Transverse colon (tissue), 4 donors: ENCODE results near the gene NAT14.

Experiments
- EP300 ChIP-seq: sonication (generic); formaldehyde crosslinking; IDR thresholded peaks from one replicate; pipeline ENCODE4 v1.6.1; 2017; ENCODE audit warnings: antibody characterized with exemption, low read depth
- POLR2A ChIP-seq: fragments of 450-650 bp; IDR thresholded peaks from one replicate; pipeline ENCODE4 v1.6.1; 2016; ENCODE audit warnings: antibody characterized with exemption, mild to moderate bottlenecking, moderate library complexity
- POLR2AphosphoS5 ChIP-seq, 3 donors: sonication (generic); formaldehyde crosslinking; IDR thresholded peaks; one replicate each; pipeline ENCODE4 v1.6.1; 2016; ENCODE audit warnings: antibody characterized with exemption in 3 of 3
- TF ChIP-seq, protein P1 (sequence below), 5 experiments: fragments of 200-600 bp in 3 of 5; fragments of 450-650 bp in 2 of 5; sonication (generic) in 3 of 5; IDR thresholded peaks; 1 replicate in 2 of 5; 2 replicates in 3 of 5; pipeline ENCODE4 v1.5.1; 2016 to 2017; ENCODE audit warnings: antibody characterized with exemption in 5 of 5, inconsistent platforms in 3 of 5, mild to moderate bottlenecking in 2 of 5, moderate library complexity in 1 of 5

DNA sequence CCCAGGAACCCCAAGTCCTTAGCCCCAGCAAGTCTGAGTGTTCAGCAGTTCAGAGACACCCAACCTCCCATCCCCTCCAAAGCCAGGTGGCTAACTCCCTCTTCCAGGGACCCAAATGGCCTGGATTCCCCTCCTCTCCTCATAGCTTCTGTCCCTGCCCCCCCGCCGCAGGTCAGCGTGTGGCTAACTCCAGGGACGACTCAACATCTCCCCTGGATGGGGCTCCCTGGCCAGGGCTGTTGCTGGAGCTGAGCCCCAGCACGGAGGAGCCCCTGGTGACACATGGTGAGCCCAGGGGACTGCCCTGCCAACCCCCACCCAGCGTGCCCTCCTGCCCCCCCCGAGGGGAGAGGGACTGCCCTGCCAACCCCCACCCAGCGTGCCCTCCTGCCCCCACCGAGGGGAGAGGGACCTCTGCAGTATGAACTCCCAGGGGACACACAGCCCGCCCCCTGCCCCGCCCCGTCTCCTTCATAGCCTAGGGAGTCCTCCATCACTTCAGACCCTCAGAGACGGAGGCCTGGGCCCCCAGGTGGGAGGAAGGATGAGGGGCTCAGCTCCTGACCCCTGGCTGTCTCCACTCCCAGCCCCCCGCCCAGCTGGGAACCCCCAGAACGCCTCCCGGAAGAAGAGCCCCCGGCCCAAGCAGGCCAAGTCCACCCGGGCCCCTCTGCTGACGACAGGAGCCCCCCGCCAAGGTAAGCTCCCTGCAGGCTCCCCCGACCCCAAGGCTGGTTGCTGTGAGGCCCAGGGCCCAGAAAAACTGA, 4.9 kb downstream of the NAT14 start:
- TF ChIP-seq, protein P1, sequence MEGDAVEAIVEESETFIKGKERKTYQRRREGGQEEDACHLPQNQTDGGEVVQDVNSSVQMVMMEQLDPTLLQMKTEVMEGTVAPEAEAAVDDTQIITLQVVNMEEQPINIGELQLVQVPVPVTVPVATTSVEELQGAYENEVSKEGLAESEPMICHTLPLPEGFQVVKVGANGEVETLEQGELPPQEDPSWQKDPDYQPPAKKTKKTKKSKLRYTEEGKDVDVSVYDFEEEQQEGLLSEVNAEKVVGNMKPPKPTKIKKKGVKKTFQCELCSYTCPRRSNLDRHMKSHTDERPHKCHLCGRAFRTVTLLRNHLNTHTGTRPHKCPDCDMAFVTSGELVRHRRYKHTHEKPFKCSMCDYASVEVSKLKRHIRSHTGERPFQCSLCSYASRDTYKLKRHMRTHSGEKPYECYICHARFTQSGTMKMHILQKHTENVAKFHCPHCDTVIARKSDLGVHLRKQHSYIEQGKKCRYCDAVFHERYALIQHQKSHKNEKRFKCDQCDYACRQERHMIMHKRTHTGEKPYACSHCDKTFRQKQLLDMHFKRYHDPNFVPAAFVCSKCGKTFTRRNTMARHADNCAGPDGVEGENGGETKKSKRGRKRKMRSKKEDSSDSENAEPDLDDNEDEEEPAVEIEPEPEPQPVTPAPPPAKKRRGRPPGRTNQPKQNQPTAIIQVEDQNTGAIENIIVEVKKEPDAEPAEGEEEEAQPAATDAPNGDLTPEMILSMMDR (IDR thresholded peaks at IDR 0.05): no peak
- TF ChIP-seq EP300 (no peak), POLR2A (no peak), POLR2AphosphoS5 (IDR thresholded peaks at IDR 0.05) (no peak)
